ENCODE results near the gene TTLL11.

The TTLL11 gene

GRCh38 chr9:121822093-121823085 is 270.7 kb downstream of the TTLL11 start:
- Histone ChIP-seq H3K27me3 (peaks cover 17% of the 10 kb centered on the region), H3K27ac (no peak overlapping the region), H3K4me1 (ENCODE audit: control insufficient read depth in 1 of 2, insufficient read depth in 1 of 2, low read depth in 1 of 2, low read length in 1 of 2) (no peaks in the 10 kb centered on the region), H3K9me3 (no peaks in the 10 kb centered on the region), H3K36me3 (no peaks in the 10 kb centered on the region), H3K4me3 (ENCODE audit: low read depth in 1 of 2, low read length in 1 of 2) (no peak overlapping the region)
- TF ChIP-seq CTCF (IDR thresholded peaks at IDR 0.05) = no peak

GRCh38 chr9:121821326-121821725 is 271.8 kb downstream of the TTLL11 start:
- Histone ChIP-seq H3K4me3 (ENCODE audit: low read depth in 1 of 2, low read length in 1 of 2) (no peak overlapping the region), H3K27ac (no peak overlapping the region), H3K4me1 (ENCODE audit: control insufficient read depth in 1 of 2, insufficient read depth in 1 of 2, low read depth in 1 of 2, low read length in 1 of 2) (no peaks in the 10 kb centered on the region), H3K36me3 (no peaks in the 10 kb centered on the region), H3K27me3 (peaks cover 17% of the 10 kb centered on the region), H3K9me3 (no peaks in the 10 kb centered on the region)
- no peak for TF ChIP-seq CTCF (IDR thresholded peaks at IDR 0.05)

GRCh38 chr9:121820286-121821005 is 272.7 kb downstream of the TTLL11 start:
- Histone ChIP-seq H3K4me1 (ENCODE audit: control insufficient read depth in 1 of 2, insufficient read depth in 1 of 2, low read depth in 1 of 2, low read length in 1 of 2) (no peaks in the 10 kb centered on the region), H3K9me3 (no peaks in the 10 kb centered on the region), H3K36me3 (no peaks in the 10 kb centered on the region), H3K27me3 (peaks cover 17% of the 10 kb centered on the region), H3K4me3 (ENCODE audit: low read depth in 1 of 2, low read length in 1 of 2) (no peak overlapping the region), H3K27ac (no peak overlapping the region)
- TF ChIP-seq CTCF (IDR thresholded peaks at IDR 0.05) = no peak

GRCh38 chr9:121819428-121820231 is 273.5 kb downstream of the TTLL11 start:
- Histone ChIP-seq H3K9me3 (no peaks in the 10 kb centered on the region), H3K4me3 (ENCODE audit: low read depth in 1 of 2, low read length in 1 of 2) (no peak overlapping the region), H3K27me3 (peaks cover 17% of the 10 kb centered on the region), H3K4me1 (ENCODE audit: control insufficient read depth in 1 of 2, insufficient read depth in 1 of 2, low read depth in 1 of 2, low read length in 1 of 2) (no peaks in the 10 kb centered on the region), H3K36me3 (no peaks in the 10 kb centered on the region), H3K27ac (no peak overlapping the region)
- no peak for TF ChIP-seq CTCF (IDR thresholded peaks at IDR 0.05)

GRCh38 chr9:121818841-121819427 is 274.2 kb downstream of the TTLL11 start:
- TF ChIP-seq CTCF (IDR thresholded peaks at IDR 0.05) = no peak
- Histone ChIP-seq H3K27ac (no peak overlapping the region), H3K4me3 (ENCODE audit: low read depth in 1 of 2, low read length in 1 of 2) (no peak overlapping the region), H3K27me3 (peaks cover 17% of the 10 kb centered on the region), H3K4me1 (ENCODE audit: control insufficient read depth in 1 of 2, insufficient read depth in 1 of 2, low read depth in 1 of 2, low read length in 1 of 2) (no peaks in the 10 kb centered on the region), H3K36me3 (no peaks in the 10 kb centered on the region), H3K9me3 (no peaks in the 10 kb centered on the region)
